ENCODE results near the gene FOXP1. TPM values are rescaled to one million over a fixed set of nuclear protein-coding genes. Genes with fewer than 3 reads are reported as not detected.
A peak's percentile ranks its signal among the peaks of the same experiment; 100 is the strongest.

FOXP1 gene
- total RNA-seq, 1 donor from 2014 or later, result 107 TPM

- H3K9me3 Mint-ChIP-seq (ENCODE audit: unreplicated experiment), result peaks cover 3% of the 10 kb centered on the region
- Histone ChIP-seq H3K79me2 (ENCODE audit: insufficient read depth, low read length) (peaks cover 56% of the 10 kb centered on the region), H3K4me2 (ENCODE audit: low read length) (no peak overlapping the region), H2AFZ (ENCODE audit: low read depth, low read length) (no peak overlapping the region), H3K27me3 (ENCODE audit: insufficient read depth, low read length) (no peaks in the 10 kb centered on the region), H3K27ac (ENCODE audit: low read depth, low read length) (peak overlapping the region; percentile 1), H3K9me3 (ENCODE audit: insufficient read depth, low read depth, low read length) (no peaks in the 10 kb centered on the region), H3K4me3 (ENCODE audit: insufficient read depth, low read depth, low read length) (no peak overlapping the region), H3K36me3 (ENCODE audit: insufficient read depth, low read length) (no peaks in the 10 kb centered on the region), H3K4me1 (ENCODE audit: insufficient read depth, low read length) (peaks cover 70% of the 10 kb centered on the region), H4K20me1 (ENCODE audit: insufficient read depth, low read length) (no peaks in the 10 kb centered on the region), H3K9ac (ENCODE audit: low read length) (no peak overlapping the region)
- peaks cover 5% of the 10 kb centered on the region for H3K36me3 Mint-ChIP-seq (ENCODE audit: low read depth, unreplicated experiment)
- H3K4me1 Mint-ChIP-seq (ENCODE audit: low read depth, unreplicated experiment), result peaks cover 60% of the 10 kb centered on the region
- no peak for TF ChIP-seq EZH2 (IDR thresholded peaks at IDR 0.05; ENCODE audit: insufficient read depth, low read length)
- TF ChIP-seq CTCF (IDR thresholded peaks at IDR 0.05; ENCODE audit: insufficient read depth, low read depth, low read length), result no peak
- H3K27me3 Mint-ChIP-seq (ENCODE audit: low read depth, unreplicated experiment), result no peaks in the 10 kb centered on the region
- H3K27ac Mint-ChIP-seq (ENCODE audit: unreplicated experiment), result peak overlapping the region; percentile 42
- no peak for FAIRE-seq
- H3K4me3 Mint-ChIP-seq (ENCODE audit: unreplicated experiment), result no peak overlapping the region
- DNase-seq (ENCODE audit: low read depth), result no peak
These were observed 336.1 kb downstream of the FOXP1 start for GRCh38 chr3:71247221-71247957.

- peaks cover 3% of the 10 kb centered on the region for H3K9me3 Mint-ChIP-seq (ENCODE audit: unreplicated experiment)
- TF ChIP-seq CTCF (IDR thresholded peaks at IDR 0.05; ENCODE audit: insufficient read depth, low read depth, low read length) (no peak), EZH2 (IDR thresholded peaks at IDR 0.05; ENCODE audit: insufficient read depth, low read length) (no peak)
- H3K4me3 ChIP-seq (ENCODE audit: insufficient read depth, low read depth, low read length), result no peak overlapping the region
- peak overlapping the region; percentile 63 for H3K9ac ChIP-seq (ENCODE audit: low read length)
- H3K9me3 ChIP-seq (ENCODE audit: insufficient read depth, low read depth, low read length), result no peaks in the 10 kb centered on the region
- no peak for FAIRE-seq
- H3K4me2 ChIP-seq (ENCODE audit: low read length), result peak overlapping the region; percentile 58
- H3K27me3 ChIP-seq (ENCODE audit: insufficient read depth, low read length), result no peaks in the 10 kb centered on the region
- no peaks in the 10 kb centered on the region for H3K36me3 ChIP-seq (ENCODE audit: insufficient read depth, low read length)
- no peak overlapping the region for H3K27ac Mint-ChIP-seq (ENCODE audit: unreplicated experiment)
- peaks cover 59% of the 10 kb centered on the region for H3K4me1 Mint-ChIP-seq (ENCODE audit: low read depth, unreplicated experiment)
- H3K79me2 ChIP-seq (ENCODE audit: insufficient read depth, low read length), result peaks cover 67% of the 10 kb centered on the region
- no peak overlapping the region for H2AFZ ChIP-seq (ENCODE audit: low read depth, low read length)
- peaks cover 61% of the 10 kb centered on the region for H3K4me1 ChIP-seq (ENCODE audit: insufficient read depth, low read length)
- no peak for DNase-seq (ENCODE audit: low read depth)
- peak overlapping the region; percentile 35 for H3K4me3 Mint-ChIP-seq (ENCODE audit: unreplicated experiment)
- no peaks in the 10 kb centered on the region for H4K20me1 ChIP-seq (ENCODE audit: insufficient read depth, low read length)
- peaks cover 3% of the 10 kb centered on the region for H3K36me3 Mint-ChIP-seq (ENCODE audit: low read depth, unreplicated experiment)
- no peaks in the 10 kb centered on the region for H3K27me3 Mint-ChIP-seq (ENCODE audit: low read depth, unreplicated experiment)
- H3K27ac ChIP-seq (ENCODE audit: low read depth, low read length), result peak overlapping the region; percentile 43
These were observed 337.3 kb downstream of the FOXP1 start for GRCh38 chr3:71245971-71246880.

Data from astrocyte (in vitro differentiated cells and primary cell).